NB4 (cell line): Measurements from ENCODE around the gene TMEM176B.
A peak's percentile ranks its signal among the peaks of the same experiment; 100 is the strongest.

Experiments used
- DNase-seq: peaks from one replicate; pipeline ENCODE4 v3.0.0; 2010; ENCODE audit warnings: low read depth
- H3K4me3 ChIP-seq: one replicate; pipeline ENCODE4 v1.5.1; 2011; ENCODE audit warnings: mild to moderate bottlenecking, low read depth, low read length, moderate library complexity
- CTCF ChIP-seq: IDR thresholded peaks from one replicate; pipeline ENCODE4 v1.5.1; 2012; ENCODE audit warnings: low read depth, low read length
- MAX ChIP-seq: IDR thresholded peaks from 2 replicates; pipeline ENCODE4 v1.6.1; 2011; ENCODE audit warnings: low read depth, low read length
- MYC ChIP-seq: IDR thresholded peaks from 2 replicates; pipeline ENCODE4 v1.6.1; 2011; ENCODE audit warnings: low read depth, low read length
- POLR2A ChIP-seq: IDR thresholded peaks from 2 replicates; pipeline ENCODE4 v1.6.1; 2011; ENCODE audit warnings: mild to moderate bottlenecking; ENCODE audit not compliant: insufficient read length; ENCODE audit errors: extremely low read depth

Gene TMEM176B

GRCh38 chr7:150831851-150832250, 31.7 kb upstream of the TMEM176B start:
- H3K4me3 ChIP-seq = no peak overlapping the region
- no peak for TF ChIP-seq CTCF
- TF ChIP-seq MAX = no peak
- no peak for TF ChIP-seq MYC
- no peak for TF ChIP-seq POLR2A
- DNase-seq = no peak

DNA sequence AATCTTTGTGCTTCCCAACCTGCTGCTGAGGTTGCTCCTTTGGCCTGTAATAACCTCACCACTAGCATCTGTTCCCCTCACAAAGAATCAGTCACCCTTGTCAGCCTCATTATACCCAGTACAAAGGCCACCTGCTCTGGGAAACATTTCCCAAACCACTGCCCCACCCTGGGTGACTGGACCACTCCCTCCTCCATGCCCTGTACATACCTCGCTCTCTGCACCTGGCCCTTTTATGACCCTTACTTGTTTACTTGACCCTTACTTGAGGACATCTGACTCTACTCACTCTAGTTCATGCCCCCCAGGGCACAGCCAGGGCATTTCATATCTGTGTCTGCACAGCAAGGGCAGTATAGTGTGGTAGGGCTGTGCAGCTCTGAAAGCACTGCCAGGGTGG, 30.8 kb upstream of the TMEM176B start:
- DNase-seq = no peak
- H3K4me3 ChIP-seq = no peak overlapping the region
- TF ChIP-seq POLR2A (no peak), MYC (no peak), MAX (no peak), CTCF (no peak)

- peak; percentile 84 for DNase-seq
- TF ChIP-seq MAX = no peak
- TF ChIP-seq MYC = no peak
Observed at GRCh38 chr7:150829426-150829825, 29.3 kb upstream of the TMEM176B start.

DNA sequence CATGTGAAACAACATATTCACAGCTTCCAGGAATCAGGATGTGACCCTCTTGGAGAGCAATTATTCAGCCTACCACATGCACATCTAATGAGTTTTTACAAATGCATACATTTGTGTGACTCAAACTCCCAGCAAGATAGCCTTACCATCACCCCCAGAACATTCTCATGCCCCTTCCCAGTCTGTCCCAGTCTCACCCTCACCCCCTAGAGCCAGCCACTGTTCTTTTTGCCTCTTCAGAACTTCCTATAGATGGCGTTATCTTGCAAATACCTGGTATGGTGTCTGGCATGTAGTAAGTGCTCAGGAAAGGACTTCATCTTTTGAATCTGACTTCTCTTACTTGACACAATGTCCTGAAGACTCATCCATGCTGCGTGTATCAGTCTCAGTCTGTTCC, 28.2 kb upstream of the TMEM176B start:
- TF ChIP-seq CTCF (peak; percentile 21), POLR2A (no peak), MAX (no peak), MYC (no peak)
- DNase-seq = no peak
- H3K4me3 ChIP-seq = no peak overlapping the region

More at GRCh38 chr7:150829426-150829825, 29.3 kb upstream of the TMEM176B start:
- no peak overlapping the region for H3K4me3 ChIP-seq

- no peak for DNase-seq
- no peak overlapping the region for H3K4me3 ChIP-seq
- no peak for TF ChIP-seq MAX
- TF ChIP-seq CTCF = no peak
- TF ChIP-seq MYC = no peak
- TF ChIP-seq POLR2A = no peak
Observed at GRCh38 chr7:150826061-150826849, 26.1 kb upstream of the TMEM176B start.

GRCh38 chr7:150824379-150825177, 24.4 kb upstream of the TMEM176B start:
- TF ChIP-seq POLR2A (no peak), CTCF (no peak), MYC (no peak), MAX (no peak)
- H3K4me3 ChIP-seq = no peak overlapping the region
- no peak for DNase-seq
